HUDEP-2 (cell line): ENCODE data around the gene C19orf38.
"Not testable (repeated sequence)": the region's sequence is repeated elsewhere in the genome, so short reads cannot be mapped to it uniquely, and the experiment has no call there.

Source experiments
- DNase-seq, 76 experiments: peaks; one replicate each; lab custom pipeline; 2025; ENCODE audit not compliant: unreplicated experiment in 76 of 76; lab: John Stamatoyannopoulos, UW

C19orf38 gene

DNA sequence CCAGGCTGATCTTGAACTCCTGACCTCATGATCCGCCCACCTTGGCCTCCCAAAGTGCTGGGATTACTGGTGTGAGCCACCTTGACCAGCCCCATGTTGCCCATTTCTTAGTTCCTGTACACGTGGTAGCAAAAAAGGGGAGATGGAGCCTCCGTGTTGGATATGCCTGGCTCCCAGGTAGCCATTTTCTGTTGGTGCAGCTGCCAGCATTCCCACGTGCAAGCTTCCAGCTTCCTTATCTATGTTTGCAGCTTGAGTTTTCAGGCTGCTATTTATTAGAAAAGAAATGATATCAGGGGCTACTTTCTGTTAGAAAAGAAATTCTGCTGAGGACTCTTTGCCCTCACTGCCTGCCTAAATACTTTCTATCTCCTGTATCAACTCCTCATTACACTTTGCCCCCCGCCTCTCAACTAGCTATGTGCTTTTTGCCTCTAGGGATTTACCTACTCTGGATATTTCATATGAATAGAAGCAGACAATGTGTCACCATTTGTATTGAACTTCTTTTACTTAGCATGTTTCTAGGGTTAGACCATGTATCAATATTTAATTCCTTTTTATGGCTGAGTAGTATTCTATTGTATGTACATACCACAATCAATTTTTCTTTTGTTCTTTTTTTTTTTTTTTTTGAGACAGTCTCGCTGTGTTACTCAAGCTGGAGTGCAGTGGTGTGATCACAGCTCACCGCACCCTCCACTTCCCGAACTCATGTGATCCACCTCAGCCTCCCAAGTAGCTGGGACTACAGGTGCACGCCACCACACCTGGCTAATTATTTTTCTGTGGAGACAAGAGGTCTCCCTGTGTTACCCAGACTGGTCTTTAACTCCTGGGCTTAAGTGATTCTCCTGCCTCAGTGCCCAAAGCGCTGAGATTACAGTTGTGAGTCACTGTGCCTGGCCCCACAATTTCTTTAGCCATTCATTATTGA is 8.8 kb upstream of the C19orf38 start:
- peak in 54 of 76 experiments; percentile 24 to 84 (median 46) for DNase-seq

DNA sequence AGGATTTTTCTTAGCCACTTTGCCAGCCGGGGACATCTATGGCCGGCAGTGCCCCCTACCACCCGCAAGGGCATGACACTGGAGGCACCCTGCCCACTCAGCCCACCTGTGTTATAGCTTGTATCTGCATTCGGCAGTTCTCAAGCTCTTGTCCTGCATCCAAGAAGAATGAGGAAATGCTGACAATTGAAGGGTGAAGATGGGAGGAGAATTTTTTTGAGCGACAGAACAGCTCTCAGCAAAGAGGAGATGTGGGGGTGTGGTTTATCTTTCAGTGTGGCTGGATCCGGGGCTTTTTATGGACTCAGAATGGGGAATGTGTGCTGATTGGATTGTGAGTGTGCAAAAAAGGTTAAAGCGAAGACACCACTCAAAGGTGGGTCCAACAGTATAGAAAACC is 5.4 kb upstream of the C19orf38 start:
- no peak for DNase-seq

DNA sequence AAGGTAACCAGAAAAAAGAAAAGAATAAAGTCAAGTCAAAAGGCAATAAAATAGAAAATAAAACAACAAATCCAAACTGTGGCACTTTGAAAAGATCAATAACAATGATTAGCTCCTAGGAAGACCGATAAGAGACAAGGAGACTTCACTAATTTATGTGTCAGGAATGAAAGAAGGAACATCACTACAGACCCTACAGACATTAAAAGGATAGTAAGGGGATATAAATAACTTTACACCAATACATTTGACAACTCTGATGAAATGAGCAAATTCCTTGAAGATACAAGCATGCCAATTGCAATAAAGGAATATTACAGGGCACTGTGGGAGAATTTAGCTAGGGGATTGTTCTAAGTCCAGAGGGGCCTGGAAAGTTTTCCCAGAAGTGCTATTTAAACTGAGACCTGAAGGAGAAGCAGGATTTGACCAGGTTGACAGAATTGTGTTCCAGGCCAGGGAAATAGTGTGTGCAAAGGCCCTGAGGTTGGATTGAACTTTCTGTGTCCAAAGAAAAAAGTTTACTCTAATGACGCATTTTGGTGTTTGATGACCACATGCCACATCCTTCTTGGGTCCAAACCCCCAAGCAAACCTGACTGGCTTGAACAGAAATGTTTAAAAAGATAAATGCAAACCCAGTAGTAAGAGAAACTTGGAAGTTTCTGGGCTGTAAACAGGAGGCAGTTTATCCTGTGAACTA is 1.6 kb upstream of the C19orf38 start:
- no peak for DNase-seq

DNA sequence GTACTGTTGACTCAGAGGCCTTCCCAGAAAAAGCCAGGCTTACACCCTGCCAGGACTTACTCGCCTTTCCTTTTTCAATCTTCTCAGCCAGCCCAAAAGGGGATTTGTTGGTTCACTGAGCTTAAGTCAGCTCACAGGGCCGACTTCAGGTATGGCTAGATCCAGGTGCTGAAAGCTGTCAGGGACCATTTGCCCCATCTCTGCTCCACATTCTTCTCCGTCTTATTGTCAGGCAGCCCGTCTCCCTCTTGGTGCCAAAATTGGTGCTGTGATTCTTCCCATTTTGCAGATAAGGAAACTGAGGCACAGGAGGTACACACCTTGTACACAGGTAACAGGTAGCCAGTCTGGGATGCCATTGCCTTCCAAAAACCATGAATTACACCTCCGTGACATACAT is 2.4 kb downstream of the C19orf38 start:
- no peak for DNase-seq

DNA sequence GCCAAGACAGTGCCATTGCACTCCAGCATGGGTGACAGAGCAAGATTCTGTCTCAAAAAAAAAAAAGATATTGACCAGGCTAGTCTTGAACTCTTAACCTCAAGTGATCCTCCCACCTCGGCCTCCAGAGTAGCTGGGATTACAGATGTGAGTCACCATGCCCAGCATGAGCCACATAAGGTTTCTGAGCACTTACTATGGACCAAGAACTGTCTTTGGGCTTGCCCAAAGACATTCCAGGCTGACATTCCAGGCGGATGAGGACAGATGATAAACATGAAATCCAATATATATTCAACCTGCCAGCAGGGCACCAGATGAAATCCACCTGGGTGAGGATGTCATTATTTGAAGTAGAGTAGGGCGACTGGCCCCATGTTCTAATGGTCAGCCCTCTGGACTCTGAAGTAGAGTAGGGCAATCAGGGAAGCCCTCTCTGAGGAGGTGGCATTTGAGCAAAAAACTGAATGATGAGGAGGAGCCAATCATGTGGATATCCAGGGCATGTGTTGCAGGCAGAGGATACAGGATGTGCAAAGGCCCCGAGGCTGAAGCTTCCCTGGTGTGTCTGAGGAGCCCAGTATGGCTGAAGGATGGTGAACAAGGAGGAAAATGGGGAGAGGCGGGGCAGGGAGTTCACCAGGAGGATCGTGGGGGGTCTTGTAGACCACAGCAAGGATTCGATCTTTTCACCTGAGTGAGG is 4.0 kb downstream of the C19orf38 start:
- no peak for DNase-seq

DNA sequence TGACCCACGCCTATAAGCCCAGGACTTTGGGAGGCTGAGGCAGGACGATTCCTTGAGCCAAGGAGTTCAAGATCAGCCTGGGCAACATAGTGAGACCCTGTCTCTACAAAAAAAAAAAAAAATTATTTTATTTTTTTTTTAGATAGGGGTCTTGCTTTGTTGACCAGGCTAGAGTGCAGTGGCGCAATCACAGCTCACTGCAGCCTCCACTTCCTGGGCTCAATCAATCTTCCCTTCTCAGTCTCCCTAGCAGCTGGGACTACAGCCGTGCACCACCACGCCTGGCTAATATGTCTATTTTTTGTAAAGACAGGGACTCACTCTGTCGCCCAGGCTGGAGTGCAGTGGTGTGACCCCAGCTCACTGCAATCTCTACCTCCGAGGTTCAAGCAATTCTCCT is 4.7 kb downstream of the C19orf38 start:
- DNase-seq = no peak

DNA sequence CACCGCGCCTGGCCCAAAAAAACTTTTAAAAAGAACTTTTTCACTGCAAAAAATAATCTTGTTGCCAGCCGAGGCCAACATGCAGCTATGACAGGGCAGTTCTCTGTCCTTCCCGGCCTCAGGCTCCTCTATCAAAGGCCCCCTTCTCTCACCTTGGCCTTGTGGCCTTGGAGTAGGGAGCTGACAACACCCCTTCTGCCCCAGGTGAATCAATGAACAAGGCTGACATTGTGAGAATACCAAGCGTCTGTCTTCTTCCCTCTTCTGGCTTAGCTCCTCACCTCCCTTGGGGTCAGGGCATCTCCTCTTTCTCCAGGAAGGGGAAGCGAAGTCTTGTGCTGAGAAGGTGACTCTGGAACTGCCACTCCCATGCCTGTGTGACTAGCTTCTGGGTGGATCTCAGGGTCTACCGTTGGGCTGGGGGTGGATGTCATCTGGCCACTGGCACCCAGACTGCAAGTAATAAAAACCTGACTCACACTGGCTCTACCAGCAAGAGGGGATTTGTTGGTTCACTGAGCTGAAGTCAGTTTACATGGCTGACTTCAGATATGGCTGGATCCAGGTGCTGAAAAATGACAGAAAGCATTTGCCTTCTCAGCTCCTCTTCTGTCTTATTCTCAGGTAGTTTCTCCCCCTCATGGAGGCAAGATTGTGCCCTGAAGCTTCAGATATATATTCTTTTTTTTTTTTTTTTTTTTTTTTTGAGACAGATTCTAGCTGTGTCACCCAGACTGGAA is 6.3 kb downstream of the C19orf38 start:
- no peak for DNase-seq

DNA sequence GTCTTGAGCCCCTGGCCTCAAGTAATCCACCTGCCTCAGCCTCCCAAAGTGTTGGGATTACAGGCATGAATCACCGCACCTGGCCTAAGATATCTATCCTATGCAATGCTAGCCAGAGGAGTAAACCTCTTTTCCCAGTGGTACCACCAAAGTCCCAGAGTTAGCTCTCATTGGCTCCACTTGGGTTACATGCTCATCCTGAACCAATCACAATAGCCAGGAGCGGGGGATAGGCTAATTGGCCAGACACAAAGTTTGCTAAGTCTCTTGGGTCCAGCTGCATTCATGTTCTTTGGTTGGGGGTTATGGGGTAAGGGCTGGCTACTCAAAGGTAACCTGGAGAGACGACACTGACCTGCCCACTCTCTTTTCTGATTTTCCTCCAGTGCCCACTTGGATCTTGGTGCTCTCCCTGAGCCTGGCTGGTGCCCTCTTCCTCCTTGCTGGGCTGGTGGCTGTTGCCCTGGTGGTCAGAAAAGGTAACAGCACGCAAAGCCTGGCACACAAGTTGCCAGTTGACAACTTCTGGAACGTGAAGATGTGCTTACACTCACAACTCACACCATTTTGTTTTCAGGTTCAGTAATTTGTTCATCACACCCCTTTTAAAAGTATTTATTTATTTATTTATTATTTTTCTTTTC is 7.8 kb downstream of the C19orf38 start:
- DNase-seq = peak in 46 of 76 experiments; percentile 16 to 67 (median 44)

DNA sequence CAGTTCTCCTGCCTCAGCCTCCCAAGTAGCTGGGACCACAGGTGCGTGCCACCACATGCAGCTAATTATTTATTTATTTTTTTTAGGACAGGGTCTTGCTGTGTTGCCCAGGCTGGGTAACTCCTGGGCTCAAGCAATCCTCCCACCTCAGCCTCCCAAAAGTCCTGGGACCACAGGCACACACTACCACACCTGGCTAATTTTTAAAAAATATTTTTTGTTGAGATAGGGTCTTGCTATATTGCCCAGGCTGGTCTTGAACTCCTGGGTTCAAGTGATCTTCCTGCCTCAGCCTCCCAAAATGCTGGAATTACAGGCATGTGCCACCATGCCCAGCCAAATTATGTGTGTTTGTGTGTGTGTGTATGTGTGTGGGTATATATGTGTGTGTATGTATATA is 8.7 kb downstream of the C19orf38 start:
- not testable (repeated sequence) for DNase-seq

DNA sequence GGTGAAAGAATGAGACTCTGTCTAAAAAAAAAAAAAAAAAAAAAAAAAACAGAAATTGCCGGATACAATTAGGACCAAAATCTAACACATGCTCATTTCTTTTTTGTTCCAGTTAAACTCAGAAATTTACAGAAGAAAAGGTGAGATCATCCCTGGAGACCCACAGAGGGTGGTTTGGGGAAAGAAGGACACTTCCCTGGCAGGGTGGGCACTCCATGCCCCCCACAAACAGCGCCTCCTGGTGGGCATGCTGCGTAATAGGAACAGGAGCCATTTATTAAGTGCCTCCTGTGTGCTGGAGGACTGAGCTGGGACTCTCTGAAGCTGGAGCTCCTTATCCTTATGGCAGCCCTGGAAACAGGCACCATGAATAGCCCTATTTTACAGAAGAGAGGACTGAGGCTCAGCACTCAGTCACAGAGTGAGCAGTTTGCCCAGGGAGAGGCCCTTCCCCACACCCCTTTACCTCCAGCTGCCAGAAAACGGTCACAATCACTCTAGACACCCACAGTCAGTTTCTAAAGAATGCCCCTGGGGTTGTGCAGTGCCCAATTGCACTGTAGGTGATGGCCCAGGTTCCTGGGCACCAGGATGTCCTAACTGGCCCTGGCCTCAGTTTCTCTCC is 10.1 kb downstream of the C19orf38 start:
- peak in 29 of 76 experiments; percentile 11 to 52 (median 26) for DNase-seq

DNA sequence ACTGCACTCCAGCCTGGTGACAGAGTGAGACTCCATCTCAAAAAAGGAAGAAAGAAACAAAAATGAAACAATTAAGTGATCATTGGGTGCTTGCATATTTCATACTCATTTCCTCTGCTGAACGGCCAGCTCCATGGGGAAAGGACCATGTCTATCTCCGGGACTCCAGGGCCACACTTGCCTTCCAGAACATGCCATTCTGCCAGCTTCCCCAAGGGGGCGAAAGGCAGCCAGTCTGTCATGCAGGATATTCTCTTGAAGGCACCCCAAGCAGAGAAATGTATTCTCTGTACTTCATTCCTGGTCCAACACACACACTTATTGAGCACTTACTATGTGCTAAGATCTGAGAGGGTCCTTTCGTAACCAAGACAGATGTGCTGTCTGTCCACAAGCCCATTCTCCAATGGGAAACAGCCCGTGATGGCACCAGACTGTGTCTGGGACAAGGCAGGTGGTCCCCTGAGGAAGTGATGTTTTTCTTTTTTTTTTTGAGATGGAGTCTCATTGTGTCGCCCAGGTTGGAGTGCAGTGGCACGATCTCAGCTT is 13.0 kb downstream of the C19orf38 start:
- DNase-seq = peak in 48 of 76 experiments; percentile 4 to 68 (median 42)

DNA sequence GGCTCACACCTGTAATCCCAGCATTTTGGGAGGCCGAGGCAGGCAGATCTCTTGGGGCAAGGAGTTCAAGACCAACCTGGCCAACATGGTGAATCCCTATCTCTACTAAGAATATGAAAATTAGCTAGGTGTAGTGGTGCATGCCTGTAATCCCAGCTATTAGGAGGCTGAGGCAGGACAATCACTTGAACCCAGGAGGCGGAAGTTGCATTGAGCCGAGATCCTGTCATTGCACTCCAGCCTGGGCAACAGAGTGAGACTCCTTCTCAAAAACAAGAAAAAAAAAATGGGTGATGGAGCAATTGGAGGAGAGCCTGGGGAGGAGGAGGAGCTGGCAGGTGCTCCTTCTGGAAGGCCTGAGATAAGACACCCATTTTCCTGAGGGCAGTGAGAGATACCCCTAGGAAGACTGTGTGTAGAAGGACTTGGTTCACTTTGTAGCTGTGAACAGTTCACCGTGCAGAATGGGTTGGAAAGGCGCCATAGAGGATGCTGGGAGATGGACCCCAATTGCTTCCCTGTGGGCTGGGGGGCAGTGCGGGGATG is 14.4 kb downstream of the C19orf38 start:
- no peak for DNase-seq

DNA sequence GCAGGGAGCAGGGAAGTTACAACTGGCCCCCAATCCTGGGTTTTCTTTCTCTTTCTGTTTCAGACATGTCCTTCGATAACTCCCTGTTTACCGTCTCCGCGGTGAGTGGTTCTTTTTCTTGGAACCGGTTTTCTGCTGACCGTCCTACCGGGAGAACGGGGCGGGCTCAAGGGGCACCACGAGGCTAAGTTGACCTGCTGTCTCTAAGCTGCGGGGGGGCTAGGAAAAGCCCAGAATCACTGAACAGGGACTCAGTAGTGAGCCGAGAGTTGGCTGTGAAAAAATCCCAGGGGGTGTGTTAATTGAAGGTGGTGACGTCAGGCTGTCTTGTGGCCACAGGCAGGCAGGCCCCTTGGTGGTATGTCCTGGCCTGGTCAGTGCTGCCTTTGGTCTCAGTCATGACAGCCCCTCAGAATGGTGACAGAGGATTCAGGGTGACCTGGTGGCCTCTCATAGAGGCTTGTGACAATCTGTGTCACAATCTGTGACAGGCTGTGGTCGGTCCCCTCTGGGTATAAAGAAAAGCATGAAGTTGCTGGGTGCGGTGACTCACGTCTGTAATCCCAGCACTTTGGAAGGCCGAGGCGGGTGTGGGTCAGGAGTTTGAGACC is 15.0 kb downstream of the C19orf38 start:
- no peak for DNase-seq

DNA sequence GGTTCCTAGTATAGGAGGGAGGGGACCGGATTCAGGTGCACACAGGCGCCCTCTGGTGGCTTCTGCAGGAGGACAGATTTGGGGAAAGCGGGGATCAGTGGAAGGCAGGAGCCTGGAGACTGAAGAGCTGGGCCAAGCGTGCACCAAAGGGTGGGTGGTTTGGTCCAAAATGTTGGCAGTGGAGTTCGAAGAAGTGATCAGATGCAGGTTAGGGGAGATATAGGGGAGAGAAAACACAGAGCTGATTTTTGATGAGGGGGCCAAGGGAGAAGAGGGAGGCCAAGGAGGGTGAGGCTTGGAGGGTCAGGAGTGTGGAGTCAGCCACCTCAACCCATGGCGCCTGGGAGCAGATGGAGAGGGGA is 16.3 kb downstream of the C19orf38 start:
- DNase-seq = peak in 70 of 76 experiments; percentile 24 to 88 (median 74)

DNA sequence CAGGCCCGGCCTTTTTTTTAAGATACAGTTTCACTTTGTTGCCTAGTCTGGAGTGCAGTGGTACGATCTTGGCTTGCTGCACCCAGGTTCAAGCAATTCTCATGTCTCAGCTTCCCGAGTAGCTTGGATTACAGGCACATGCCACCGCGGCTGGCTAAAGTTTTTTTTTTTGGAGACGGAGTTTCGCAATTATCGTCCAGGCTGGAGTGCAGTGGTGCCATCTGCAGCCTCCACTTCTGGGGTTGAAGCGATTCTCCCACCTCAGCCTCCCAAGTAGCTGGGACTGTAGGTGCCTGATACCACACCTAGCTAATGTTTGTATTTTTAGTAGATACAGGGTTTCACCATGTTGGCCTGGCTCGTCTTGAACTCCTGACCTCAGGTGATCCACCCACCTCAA is 18.3 kb downstream of the C19orf38 start:
- no peak for DNase-seq

DNA sequence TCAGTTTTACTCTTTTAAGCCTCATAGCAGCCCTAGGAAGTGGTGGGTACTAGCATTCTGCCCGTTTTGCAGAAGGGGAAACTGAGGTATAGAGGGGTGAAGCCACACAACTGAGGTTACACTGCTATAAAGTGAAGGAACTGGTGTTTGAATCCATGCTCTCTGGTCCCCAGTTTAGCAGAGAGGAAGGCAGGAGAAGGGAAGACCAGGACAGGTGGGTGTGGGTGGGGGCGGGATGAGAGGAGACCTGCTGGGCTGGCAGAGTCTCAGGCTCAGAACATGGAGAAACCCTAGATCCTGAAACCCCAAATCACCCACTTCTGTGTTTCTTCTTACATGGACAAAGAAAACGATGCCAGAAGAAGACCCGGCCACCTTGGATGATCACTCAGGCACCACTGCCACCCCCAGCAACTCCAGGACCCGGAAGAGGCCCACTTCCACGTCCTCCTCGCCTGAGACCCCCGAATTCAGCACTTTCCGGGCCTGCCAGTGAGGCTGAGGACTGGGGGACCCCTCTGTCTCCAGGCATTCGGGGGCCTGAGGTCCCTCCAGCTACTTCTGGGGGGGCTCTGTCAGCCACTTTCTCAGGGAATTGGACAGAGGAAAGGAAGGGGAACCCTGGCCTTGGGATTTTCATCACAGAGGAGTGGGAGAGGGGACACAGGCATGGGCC is 20.8 kb downstream of the C19orf38 start:
- DNase-seq = no peak

DNA sequence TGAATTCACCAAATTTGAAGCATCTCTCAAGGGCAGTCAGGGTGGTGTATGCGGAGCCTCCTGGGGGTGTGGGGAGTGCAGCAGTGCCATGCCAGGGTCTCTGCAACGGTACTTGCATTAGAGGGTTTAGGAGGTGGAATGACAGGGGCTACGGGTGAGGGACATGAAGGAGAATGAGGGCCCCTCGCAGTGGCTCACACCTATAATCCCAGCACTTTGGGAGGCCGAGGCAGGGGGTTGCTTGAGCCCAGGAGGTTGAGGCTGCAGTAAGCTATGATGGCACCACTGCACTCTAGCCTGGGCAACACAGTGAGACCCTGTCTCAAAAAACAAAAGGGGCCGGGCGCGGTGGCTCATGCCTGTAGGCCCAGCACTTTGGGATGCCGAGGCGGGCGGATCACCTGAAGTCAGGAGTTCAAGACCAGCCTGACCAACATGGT is 21.7 kb downstream of the C19orf38 start:
- not testable (repeated sequence) for DNase-seq

DNA sequence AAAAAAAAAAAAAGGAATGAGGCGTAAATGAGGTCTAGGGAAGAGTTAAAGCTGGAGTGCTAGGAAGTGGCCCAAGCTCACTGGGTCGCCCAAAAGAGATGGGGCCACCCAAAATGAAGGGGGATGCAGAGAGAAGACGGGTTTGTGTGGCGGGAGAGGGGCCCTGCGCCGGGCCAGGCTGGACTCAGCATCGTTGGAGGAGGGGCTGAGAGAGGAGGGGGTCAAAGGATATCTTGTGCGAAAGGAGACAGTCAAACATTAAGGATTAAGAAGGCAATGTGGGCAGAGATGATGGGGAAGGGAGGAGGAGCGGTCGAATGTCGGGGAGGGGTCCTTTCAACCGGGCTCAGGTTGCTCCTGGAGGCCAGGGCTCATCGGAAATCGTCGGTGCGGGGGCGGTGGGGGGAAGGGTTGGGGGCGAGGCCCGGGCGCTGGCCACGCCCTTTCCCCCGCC is 22.3 kb downstream of the C19orf38 start:
- DNase-seq = no peak
